GM18873 (cell line): ENCODE measurements around the gene L1TD1.
A peak's percentile ranks its signal among the peaks of the same experiment; 100 is the strongest.
"Not testable (repeated sequence)": the region's sequence is repeated elsewhere in the genome, so short reads cannot be mapped to it uniquely, and the experiment has no call there.

Experiments used
- ATAC-seq: cut with Tn5 transposase; IDR thresholded peaks from one replicate; pipeline ENCODE4 v1.9.1; 2021; ENCODE audit warnings: mild to moderate bottlenecking, moderate library complexity, moderate number of reproducible peaks; ENCODE audit not compliant: unreplicated experiment, low FRiP score

L1TD1 gene

GRCh38 chr1:62194651-62195544 lies at the start of gene L1TD1:
Gene L1TD1, plus strand, starts transcription at chr1:62194849. Its CDS starts 11,780 bp downstream, at chr1:62206629.
- no peak for ATAC-seq

DNA sequence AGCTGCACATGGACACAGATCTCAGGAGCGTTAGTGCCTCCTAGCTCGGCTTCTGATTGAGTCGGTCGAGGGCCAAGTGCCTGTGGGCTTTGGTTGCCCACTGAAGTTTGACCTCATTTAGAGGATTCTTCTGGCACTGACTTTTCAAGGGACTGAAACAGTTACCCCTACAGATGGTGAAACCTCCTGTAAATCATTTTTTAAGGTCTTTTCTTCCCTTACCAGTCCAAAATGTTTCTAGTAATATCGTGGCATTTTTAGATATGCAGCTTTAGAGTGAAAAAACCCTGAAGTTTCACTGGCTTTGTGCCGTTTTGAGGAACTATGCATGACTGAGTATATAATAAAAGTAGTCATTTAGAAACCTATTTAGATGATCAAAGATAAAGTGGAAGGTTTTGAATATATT lies 34.7 kb upstream of the L1TD1 start:
- peak; percentile 72 for ATAC-seq

GRCh38 chr1:62161711-62162110 lies 32.9 kb upstream of the L1TD1 start:
- no peak for ATAC-seq

- ATAC-seq, result not testable (repeated sequence)
Measured at GRCh38 chr1:62170380-62170779, 24.3 kb upstream of the L1TD1 start.

DNA sequence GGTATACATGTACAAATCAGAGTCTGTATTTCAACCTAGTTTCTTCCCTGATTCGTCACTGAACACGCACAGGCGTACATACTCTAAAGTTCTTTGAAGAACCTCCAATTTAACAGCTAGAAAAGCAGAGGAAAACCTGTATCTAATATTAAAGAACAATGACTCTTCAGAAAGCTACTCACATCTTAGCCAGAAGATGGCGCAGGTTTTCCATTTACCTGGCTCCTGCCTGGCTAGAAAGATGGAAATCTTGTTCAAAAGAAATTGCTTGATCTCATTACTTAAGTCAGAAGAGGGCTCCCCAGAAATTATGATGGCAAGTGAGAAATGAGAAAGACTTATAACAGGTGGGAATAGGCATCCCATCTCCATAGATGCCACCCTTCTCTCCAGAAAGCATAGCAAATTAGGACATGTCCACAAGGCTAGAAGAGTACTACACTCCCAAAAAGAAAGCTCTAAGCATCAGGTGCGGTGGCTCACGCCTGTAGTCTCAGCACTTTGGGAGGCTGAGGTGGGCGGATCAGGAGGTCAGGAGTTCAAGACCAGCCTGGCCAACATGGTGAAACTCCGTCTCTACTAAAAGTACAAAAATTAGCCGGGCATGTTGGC lies 19.0 kb upstream of the L1TD1 start:
- no peak for ATAC-seq

- ATAC-seq, result no peak
Measured at GRCh38 chr1:62176597-62177312, 17.9 kb upstream of the L1TD1 start.

DNA sequence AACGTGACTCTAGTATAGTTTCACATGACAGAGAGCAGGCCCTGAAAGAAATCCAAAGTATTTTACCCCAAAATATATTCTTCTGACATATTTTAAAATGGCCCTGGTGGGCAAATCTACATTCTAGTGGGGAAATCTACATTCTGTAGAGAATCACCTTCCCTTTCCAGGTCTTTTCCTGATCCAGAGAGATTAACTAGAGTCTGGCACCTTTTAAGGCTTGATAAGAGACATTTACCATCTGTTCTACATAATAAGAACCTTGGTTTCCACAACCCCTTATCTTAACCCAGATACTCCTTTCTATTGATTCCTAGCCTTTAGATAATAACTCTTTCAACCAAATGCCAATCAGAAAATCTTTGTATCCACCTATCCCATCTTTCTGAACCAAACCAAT lies 17.0 kb upstream of the L1TD1 start:
- no peak for ATAC-seq

DNA sequence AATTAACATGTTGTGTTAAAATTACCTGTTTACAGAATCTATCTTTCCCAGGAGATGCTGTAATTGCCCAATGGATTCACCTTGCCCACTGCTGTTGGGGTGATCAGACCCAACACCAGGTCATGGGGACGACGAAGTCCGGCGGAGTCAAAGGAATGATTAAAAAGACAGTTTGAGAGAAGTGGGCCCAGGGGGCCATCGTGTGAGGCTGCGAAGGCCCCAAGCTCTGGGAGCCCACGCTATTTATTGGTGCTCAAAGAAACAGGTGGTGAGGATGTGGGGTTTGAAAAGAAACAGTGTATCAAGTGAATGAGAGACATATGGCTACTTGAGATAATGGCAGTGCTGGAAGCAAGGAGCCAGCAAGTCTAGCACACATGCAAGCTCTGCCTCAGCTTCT lies 16.3 kb upstream of the L1TD1 start:
- no peak for ATAC-seq

DNA sequence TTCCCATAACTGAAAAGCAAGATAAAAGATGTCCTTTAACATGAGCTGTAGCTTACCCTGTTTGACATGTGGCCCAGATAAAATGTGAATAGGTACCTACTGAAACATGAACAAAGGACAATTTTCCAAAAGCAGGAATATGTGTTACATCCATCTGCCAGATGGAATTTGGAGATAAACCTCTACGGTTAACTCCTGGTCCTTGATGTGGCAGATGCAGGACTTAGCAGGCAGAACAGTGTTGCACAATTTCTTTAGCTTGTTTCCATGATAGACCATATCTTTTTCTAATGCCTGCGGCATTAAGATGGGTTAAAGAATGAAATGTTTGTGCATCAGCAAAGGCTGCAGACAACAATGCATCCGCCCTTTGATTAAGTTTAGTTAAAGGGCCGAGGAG lies 14.6 kb upstream of the L1TD1 start:
- not testable (repeated sequence) for ATAC-seq

DNA sequence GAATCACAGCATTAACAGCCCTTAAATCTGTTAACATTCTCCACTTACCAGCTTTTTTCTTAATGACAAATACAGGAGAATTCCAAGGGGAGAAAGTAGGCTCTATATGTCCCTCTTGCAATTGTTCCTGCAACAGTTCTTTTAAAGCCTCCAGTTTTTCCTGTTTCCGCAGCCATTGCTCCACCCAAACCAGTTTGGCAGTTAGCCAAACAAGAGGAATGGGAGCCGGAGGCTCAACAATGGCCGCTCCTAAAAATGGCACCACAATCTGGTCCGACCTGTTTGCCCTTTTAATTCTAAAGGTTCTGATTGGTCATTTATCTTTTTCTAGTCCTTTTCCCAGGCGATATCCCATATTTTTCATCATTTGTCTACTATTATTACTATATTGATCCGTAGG lies 14.0 kb upstream of the L1TD1 start:
- no peak for ATAC-seq

DNA sequence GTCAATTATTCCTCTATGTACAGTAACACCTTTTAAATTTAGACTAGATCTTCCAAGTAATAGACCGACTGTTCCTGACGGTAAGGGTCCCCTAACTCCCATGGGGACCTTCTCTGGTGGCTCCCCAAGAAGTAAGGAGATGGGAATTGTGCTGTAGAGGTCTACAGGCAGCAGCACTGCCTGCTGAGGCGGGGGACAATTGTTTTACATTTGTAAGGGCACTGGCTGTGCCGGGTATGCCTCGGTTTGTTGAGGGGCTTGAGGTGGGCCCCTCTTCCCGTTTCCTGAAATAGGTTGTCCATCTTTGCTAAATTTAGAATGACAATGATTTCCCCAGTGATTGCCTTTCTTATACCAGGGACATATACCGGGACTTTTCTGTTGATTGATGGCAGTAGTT lies 13.1 kb upstream of the L1TD1 start:
- ATAC-seq, result no peak

GRCh38 chr1:62182157-62182556 lies 12.5 kb upstream of the L1TD1 start:
- ATAC-seq, result not testable (repeated sequence)

DNA sequence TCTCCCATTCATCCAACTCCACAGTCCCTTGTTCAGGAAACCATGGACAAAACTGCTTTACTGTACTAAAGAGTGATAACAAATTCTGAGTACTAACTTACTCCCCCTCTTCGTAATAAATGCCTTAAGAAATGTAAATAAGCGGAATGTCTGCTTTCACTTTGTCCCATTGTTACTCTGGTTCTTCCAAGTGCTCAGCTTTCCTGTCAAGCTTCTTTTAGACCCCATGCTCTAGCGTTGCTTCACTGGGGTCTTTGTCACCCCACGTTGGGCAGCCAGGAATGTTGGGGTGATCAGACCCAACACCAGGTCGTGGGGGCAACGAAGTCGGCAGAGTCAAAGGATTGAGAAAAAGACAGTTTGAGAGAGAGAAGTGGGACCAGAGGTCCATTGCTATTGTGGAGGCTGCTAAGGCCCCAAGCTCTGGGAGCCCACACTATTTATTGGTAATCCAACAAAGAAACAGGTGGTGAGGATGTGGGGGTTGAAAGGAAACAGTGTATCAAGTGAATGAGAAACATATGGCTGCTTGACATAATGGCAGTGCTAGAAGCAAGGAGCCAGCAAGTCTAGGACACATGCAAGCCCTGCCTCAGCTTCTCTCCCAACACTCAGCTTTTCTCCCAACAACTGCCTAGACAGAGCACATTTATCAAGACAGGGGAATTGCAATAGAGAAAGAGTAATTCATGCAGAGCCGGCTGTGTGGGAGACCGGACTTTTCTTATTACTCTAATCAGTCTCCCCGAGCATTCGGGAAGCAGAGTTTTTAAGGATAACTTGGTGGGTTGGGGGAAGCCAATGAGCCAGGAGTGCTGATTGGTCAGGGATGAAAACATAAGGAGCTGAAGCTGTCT lies 11.3 kb upstream of the L1TD1 start:
- not testable (repeated sequence) for ATAC-seq

DNA sequence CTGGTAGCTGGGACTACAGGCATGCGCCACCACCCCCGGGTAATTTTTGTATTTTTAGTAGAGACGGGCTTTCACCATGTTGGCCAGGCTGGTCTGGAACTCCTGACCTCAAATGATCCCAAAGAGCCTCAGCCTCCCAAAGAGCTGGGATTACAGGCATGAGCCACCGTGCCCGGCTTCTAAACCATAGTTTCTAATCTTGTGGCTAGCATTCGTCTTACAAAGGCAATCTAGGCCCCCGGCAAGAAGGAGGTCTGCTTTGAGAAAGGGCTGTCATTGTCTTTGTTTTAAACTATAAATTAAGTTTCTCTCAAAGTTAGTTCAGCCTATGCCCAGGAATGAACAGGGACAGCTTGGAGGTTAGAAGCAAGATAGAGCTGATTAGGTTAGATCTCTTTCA lies 10.3 kb upstream of the L1TD1 start:
- no peak for ATAC-seq

GRCh38 chr1:62185233-62185632 lies 9.4 kb upstream of the L1TD1 start:
- not testable (repeated sequence) for ATAC-seq

DNA sequence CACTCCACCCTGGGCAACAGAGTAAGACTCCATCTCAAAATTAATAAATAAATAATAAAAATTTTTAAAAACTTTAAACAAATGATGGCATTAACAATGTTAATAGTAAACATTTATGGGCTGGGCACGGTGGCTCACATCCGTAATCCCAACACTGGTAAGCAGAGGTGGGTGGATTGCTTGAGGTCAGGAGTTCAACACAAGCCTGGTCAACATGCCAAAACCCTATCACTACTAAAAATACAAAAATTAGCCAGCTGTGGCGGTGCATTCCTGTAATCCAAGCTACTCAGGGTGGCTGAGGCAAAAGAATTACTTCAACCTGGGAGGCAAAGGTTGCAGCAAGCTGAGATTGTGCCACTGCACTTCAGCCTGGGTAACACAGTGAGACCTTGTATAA lies 9.0 kb upstream of the L1TD1 start:
- no peak for ATAC-seq

- ATAC-seq, result no peak
Measured at GRCh38 chr1:62187548-62187947, 7.1 kb upstream of the L1TD1 start.

- no peak for ATAC-seq
Measured at GRCh38 chr1:62188111-62188510, 6.5 kb upstream of the L1TD1 start.

DNA sequence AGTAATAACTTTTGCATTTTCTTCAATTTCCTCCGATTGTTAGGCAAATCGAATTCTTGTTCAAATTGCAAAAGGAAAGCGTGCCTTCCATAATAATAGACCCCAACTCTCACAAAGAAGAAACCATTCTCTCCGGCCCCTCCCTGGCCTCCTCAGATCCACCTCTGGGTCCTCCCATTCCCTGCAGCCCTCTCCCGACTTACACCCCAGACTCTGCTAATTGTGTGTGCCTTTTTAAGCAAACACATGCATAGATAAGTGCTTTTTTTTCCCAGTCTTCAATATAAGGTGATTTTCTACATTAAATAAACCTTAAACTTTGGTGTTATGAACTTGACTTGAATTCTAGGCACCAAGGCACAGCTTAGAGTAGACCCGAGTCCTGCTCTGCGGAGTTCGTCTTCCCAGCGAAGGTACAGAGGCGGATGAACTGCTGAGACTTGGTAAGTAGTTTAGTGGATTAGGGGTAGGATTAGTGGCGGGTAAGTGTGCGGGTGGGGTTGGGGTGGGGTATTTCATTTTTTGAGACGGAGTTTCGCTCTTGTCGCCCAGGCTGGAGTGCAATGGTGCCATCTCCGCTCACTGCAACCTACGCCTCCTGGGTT lies 1.5 kb downstream of the L1TD1 start:
- ATAC-seq, result no peak
